Neural crest cell (in vitro differentiated cells): ENCODE results near the gene DESI1. TPM values are rescaled to one million over a fixed set of nuclear protein-coding genes. Genes with fewer than 3 reads are reported as not detected.
"Not testable (repeated sequence)": the region's sequence is repeated elsewhere in the genome, so short reads cannot be mapped to it uniquely, and the experiment has no call there.

Experiments
- DNase-seq: peaks from one replicate; pipeline ENCODE4 v3.0.0; 2021; ENCODE audit warnings: low read depth, mixed read lengths, low spot score
- H3K27ac Mint-ChIP-seq: one replicate; pipeline ENCODE4 v1.8.0; 2021; ENCODE audit warnings: mild to moderate bottlenecking, mixed read lengths; ENCODE audit not compliant: unreplicated experiment
- H3K27me3 Mint-ChIP-seq: 2 replicates; pipeline ENCODE4 v1.8.0; 2021; ENCODE audit warnings: low read depth, mild to moderate bottlenecking, mixed read lengths
- H3K36me3 Mint-ChIP-seq: 2 replicates; pipeline ENCODE4 v1.8.0; 2021; ENCODE audit warnings: low read depth, mild to moderate bottlenecking, mixed read lengths
- H3K4me1 Mint-ChIP-seq: 2 replicates; pipeline ENCODE4 v1.8.0; 2021; ENCODE audit warnings: mixed read lengths
- H3K4me3 Mint-ChIP-seq: one replicate; pipeline ENCODE4 v1.8.0; 2021; ENCODE audit warnings: mild to moderate bottlenecking, mixed read lengths
- H3K9me3 Mint-ChIP-seq: 2 replicates; pipeline ENCODE4 v1.8.0; 2021; ENCODE audit warnings: mixed read lengths
- CTCF ChIP-seq: fragments of 200-600 bp; sonication (generic); conservative IDR thresholded peaks from 2 replicates; pipeline ENCODE4 v1.5.0; 2021; ENCODE audit warnings: antibody characterized with exemption, mild to moderate bottlenecking
- long read RNA-seq: library from polyadenylated mRNA; unstranded; transcript quantifications from one replicate; pipeline ENCODE4 v2.0.0, GENCODE V29; 2020
- total RNA-seq: library from RNA; stranded (reverse); gene quantifications from 2 replicates; pipeline ENCODE4 v1.2.1, GENCODE V29; 2021

The DESI1 gene
- total RNA-seq, result 38.0 and 40.0 TPM in 2 replicates
- long read RNA-seq, partial matches to known transcripts, result 0 of 1 reads
- long read RNA-seq, other reads (novel, unspliced or antisense), result 1 of 1 reads

- no peak for TF ChIP-seq CTCF
- Mint-ChIP-seq H3K27ac (peak within 1 kb of the TSS; percentile 99), H3K4me1 (peaks cover 27% of the 10 kb centered on the region), H3K9me3 (no peaks in the 10 kb centered on the region), H3K4me3 (peak within 1 kb of the TSS; percentile 99), H3K36me3 (peaks cover 18% of the 10 kb centered on the region), H3K27me3 (no peaks in the 10 kb centered on the region)
- no peak for DNase-seq
These were observed at the start of gene DESI1 for GRCh38 chr22:41620589-41621098. DESI1 (minus strand) TSS chr22:41621043; CDS start chr22:41620839, 204 bp downstream.

GRCh38 chr22:41668971-41669911 lies 48.4 kb upstream of the DESI1 start:
- Mint-ChIP-seq H3K9me3 (no peaks in the 10 kb centered on the region), H3K4me1 (peaks cover 12% of the 10 kb centered on the region), H3K36me3 (peaks cover 3% of the 10 kb centered on the region), H3K4me3 (peak overlapping the region; percentile 3), H3K27me3 (peaks cover 2% of the 10 kb centered on the region), H3K27ac (no peak overlapping the region)
- TF ChIP-seq CTCF, result no peak
- no peak for DNase-seq

- no peaks in the 10 kb centered on the region for H3K9me3 Mint-ChIP-seq
These were observed 44.1 kb upstream of the DESI1 start for GRCh38 chr22:41664951-41665350.

GRCh38 chr22:41664490-41664889 lies 43.6 kb upstream of the DESI1 start:
- no peaks in the 10 kb centered on the region for H3K9me3 Mint-ChIP-seq
- peaks cover 2% of the 10 kb centered on the region for H3K27me3 Mint-ChIP-seq
- no peak for TF ChIP-seq CTCF
- no peak overlapping the region for H3K27ac Mint-ChIP-seq
- no peak for DNase-seq
- no peak overlapping the region for H3K4me3 Mint-ChIP-seq
- H3K36me3 Mint-ChIP-seq, result peaks cover 20% of the 10 kb centered on the region
- peaks cover 12% of the 10 kb centered on the region for H3K4me1 Mint-ChIP-seq

More at GRCh38 chr22:41664951-41665350, 44.1 kb upstream of the DESI1 start:
- Mint-ChIP-seq H3K27me3 (peaks cover 2% of the 10 kb centered on the region), H3K27ac (no peak overlapping the region), H3K36me3 (peaks cover 18% of the 10 kb centered on the region), H3K4me1 (peaks cover 12% of the 10 kb centered on the region), H3K4me3 (no peak overlapping the region)
- no peak for DNase-seq
- no peak for TF ChIP-seq CTCF

- H3K27ac Mint-ChIP-seq, result peak overlapping the region; percentile 31
- DNase-seq, H3K27me3 Mint-ChIP-seq, H3K9me3 Mint-ChIP-seq, H3K4me3 Mint-ChIP-seq: not testable (repeated sequence)
- peaks cover 20% of the 10 kb centered on the region for H3K36me3 Mint-ChIP-seq
- peaks cover 12% of the 10 kb centered on the region for H3K4me1 Mint-ChIP-seq
These were observed 42.8 kb upstream of the DESI1 start for GRCh38 chr22:41663594-41663993.

- Mint-ChIP-seq H3K36me3 (peaks cover 20% of the 10 kb centered on the region), H3K27ac (no peak overlapping the region), H3K4me3 (no peak overlapping the region), H3K4me1 (peaks cover 3% of the 10 kb centered on the region), H3K9me3 (no peaks in the 10 kb centered on the region), H3K27me3 (peaks cover under 1% of the 10 kb centered on the region)
- DNase-seq, result no peak
- no peak for TF ChIP-seq CTCF
These were observed 40.9 kb upstream of the DESI1 start for GRCh38 chr22:41661713-41662112.
